PC-9 (cell line): ENCODE data around the gene ADAMTS12. TPM values are rescaled to one million over a fixed set of nuclear protein-coding genes. Genes with fewer than 3 reads are reported as not detected.

ENCODE experiments used
- BruUV-seq: library from RNA; stranded (reverse); fragments of 400-500 nt; replicated peaks from 2 replicates; lab custom pipeline; 2021; lab: Mats Ljungman, UMichigan
- CTCF ChIA-PET: fragments of 300-600 bp; sonication (Branson Sonifier 250); formaldehyde crosslinking; loops from one replicate; lab custom pipeline; 2022; ENCODE audit warnings: antibody characterized with exemption; lab: Charles Lee
- POLR2A ChIA-PET: fragments of 300-600 bp; sonication (Branson Sonifier 250); formaldehyde crosslinking; loops from one replicate; lab custom pipeline; 2022; ENCODE audit warnings: antibody characterized with exemption; ENCODE audit not compliant: unreplicated experiment; lab: Charles Lee
- DNase-seq, 2 experiments: peaks; one replicate each; pipeline versions ENCODE4 v3.0.0 to v3.0.0-alpha.2; 2015 to 2022; ENCODE audit warnings: mixed read lengths in 1 of 2
- H2AFZ ChIP-seq: fragments of 200-600 bp; sonication (generic); 2 replicates; pipeline ENCODE4 v1.8.1; 2017; ENCODE audit warnings: antibody characterized with exemption
- H3F3A ChIP-seq: fragments of 200-600 bp; sonication (generic); 2 replicates; pipeline ENCODE4 v1.8.1; 2017; ENCODE audit warnings: antibody characterized with exemption, mild to moderate bottlenecking, low read depth; ENCODE audit not compliant: insufficient read depth
- H3K27ac ChIP-seq: fragments of 200-600 bp; sonication (generic); 2 replicates; pipeline ENCODE4 v1.6.1; 2016; ENCODE audit warnings: mixed run types
- H3K27me3 ChIP-seq: fragments of 200-600 bp; sonication (generic); 2 replicates; pipeline ENCODE4 v1.6.1; 2016; ENCODE audit warnings: low read depth, mixed run types; ENCODE audit not compliant: insufficient read depth
- H3K36me3 ChIP-seq: fragments of 200-600 bp; sonication (generic); 2 replicates; pipeline ENCODE4 v1.6.1; 2016; ENCODE audit warnings: low read depth, mixed run types
- H3K4me1 ChIP-seq: fragments of 200-600 bp; sonication (generic); replicated peaks from 2 replicates; pipeline ENCODE4 v1.6.1; 2016; ENCODE audit warnings: mixed run types; ENCODE audit not compliant: insufficient read depth
- H3K4me2 ChIP-seq: fragments of 200-600 bp; sonication (generic); 2 replicates; pipeline ENCODE4 v1.6.1; 2017; ENCODE audit warnings: mixed run types
- H3K4me3 ChIP-seq: fragments of 200-600 bp; sonication (generic); 2 replicates; pipeline ENCODE4 v1.6.1; 2016; ENCODE audit warnings: mixed run types
- H3K79me2 ChIP-seq: fragments of 200-600 bp; sonication (generic); 2 replicates; pipeline ENCODE4 v1.6.1; 2017; ENCODE audit warnings: low read depth, mixed run types
- H3K9me2 ChIP-seq: fragments of 200-600 bp; sonication (generic); 2 replicates; pipeline ENCODE4 v1.8.1; 2017; ENCODE audit warnings: mild to moderate bottlenecking; ENCODE audit not compliant: insufficient read depth
- H3K9me3 ChIP-seq: fragments of 200-600 bp; sonication (generic); 2 replicates; pipeline ENCODE4 v1.8.1; 2016; ENCODE audit warnings: low read depth; ENCODE audit not compliant: insufficient read depth
- H4K20me1 ChIP-seq: fragments of 200-600 bp; sonication (generic); 2 replicates; pipeline ENCODE4 v1.8.1; 2017; ENCODE audit not compliant: insufficient read depth
- EZH2 ChIP-seq: fragments of 200-600 bp; sonication (generic); IDR thresholded peaks from 2 replicates; pipeline ENCODE4 v1.8.0; 2017; ENCODE audit warnings: antibody characterized with exemption, low read depth
- intact Hi-C: fragments of 100-400 bp; cut with micrococcal nuclease; formaldehyde crosslinking; loops from one replicate; pipeline ENCODE4 v1.10.0; 2022; ENCODE audit not compliant: unreplicated experiment
- total RNA-seq: library from RNA; stranded (reverse); gene quantifications from 2 replicates; pipeline ENCODE4 v1.2.3, GENCODE V29; 2021
- TF ChIP-seq, protein P1 (sequence below): fragments of 200-600 bp; sonication (generic); conservative IDR thresholded peaks from 2 replicates; pipeline ENCODE4 v1.6.1; 2017; ENCODE audit warnings: mixed run types, antibody characterized with exemption, mild to moderate bottlenecking, moderate library complexity

ADAMTS12 gene
- total RNA-seq, 1 experiment from 2014 or later: 103 TPM

DNA sequence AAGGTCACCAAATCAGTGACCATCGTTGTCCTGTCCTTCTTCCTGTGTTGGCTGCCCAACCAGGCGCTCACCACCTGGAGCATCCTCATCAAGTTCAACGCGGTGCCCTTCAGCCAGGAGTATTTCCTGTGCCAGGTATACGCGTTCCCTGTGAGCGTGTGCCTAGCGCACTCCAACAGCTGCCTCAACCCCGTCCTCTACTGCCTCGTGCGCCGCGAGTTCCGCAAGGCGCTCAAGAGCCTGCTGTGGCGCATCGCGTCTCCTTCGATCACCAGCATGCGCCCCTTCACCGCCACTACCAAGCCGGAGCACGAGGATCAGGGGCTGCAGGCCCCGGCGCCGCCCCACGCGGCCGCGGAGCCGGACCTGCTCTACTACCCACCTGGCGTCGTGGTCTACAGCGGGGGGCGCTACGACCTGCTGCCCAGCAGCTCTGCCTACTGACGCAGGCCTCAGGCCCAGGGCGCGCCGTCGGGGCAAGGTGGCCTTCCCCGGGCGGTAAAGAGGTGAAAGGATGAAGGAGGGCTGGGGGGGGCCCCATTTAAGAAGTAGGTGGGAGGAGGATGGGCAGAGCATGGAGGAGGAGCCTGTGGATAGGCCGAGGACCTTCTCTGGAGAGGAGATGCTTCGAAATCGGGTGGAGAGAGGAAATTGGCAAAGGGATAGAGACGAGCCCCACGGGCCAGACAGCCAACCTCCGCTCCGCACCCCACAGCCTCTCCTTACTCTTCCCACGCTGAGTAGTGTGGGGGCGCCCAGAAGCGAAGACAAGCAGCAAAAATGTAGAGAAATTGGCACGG is 46.1 kb upstream of the ADAMTS12 start:
- Histone ChIP-seq H3K9me3 (peaks cover 5% of the 10 kb centered on the region; the same call in 1 of the 2 replicates), H4K20me1 (no peaks in the 10 kb centered on the region), H3K27me3 (no peaks in the 10 kb centered on the region), H3K79me2 (no peaks in the 10 kb centered on the region), H3K9me2 (no peaks in the 10 kb centered on the region), H3K27ac (no peak overlapping the region), H3K4me2 (no peak overlapping the region), H3K4me3 (no peak overlapping the region), H3K4me1 (peaks cover 14% of the 10 kb centered on the region), H3F3A (peaks cover 5% of the 10 kb centered on the region), H2AFZ (no peak overlapping the region), H3K36me3 (no peaks in the 10 kb centered on the region)
- no peak for DNase-seq
- no TSS peak for BruUV-seq
- CTCF ChIA-PET: interaction anchor here (0.6 kb wide), 1 partner anchor 469 kb away, joined by 9 read pairs; no protein-coding TSS in a partner anchor
- no peak for TF ChIP-seq EZH2
- TF ChIP-seq, protein P1, sequence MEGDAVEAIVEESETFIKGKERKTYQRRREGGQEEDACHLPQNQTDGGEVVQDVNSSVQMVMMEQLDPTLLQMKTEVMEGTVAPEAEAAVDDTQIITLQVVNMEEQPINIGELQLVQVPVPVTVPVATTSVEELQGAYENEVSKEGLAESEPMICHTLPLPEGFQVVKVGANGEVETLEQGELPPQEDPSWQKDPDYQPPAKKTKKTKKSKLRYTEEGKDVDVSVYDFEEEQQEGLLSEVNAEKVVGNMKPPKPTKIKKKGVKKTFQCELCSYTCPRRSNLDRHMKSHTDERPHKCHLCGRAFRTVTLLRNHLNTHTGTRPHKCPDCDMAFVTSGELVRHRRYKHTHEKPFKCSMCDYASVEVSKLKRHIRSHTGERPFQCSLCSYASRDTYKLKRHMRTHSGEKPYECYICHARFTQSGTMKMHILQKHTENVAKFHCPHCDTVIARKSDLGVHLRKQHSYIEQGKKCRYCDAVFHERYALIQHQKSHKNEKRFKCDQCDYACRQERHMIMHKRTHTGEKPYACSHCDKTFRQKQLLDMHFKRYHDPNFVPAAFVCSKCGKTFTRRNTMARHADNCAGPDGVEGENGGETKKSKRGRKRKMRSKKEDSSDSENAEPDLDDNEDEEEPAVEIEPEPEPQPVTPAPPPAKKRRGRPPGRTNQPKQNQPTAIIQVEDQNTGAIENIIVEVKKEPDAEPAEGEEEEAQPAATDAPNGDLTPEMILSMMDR: no peak
- POLR2A ChIA-PET: no interaction called here
- intact Hi-C loops: loop anchor here (10.0 kb wide), 2 partner anchors 203 to 383 kb away; no protein-coding TSS in a partner anchor

DNA sequence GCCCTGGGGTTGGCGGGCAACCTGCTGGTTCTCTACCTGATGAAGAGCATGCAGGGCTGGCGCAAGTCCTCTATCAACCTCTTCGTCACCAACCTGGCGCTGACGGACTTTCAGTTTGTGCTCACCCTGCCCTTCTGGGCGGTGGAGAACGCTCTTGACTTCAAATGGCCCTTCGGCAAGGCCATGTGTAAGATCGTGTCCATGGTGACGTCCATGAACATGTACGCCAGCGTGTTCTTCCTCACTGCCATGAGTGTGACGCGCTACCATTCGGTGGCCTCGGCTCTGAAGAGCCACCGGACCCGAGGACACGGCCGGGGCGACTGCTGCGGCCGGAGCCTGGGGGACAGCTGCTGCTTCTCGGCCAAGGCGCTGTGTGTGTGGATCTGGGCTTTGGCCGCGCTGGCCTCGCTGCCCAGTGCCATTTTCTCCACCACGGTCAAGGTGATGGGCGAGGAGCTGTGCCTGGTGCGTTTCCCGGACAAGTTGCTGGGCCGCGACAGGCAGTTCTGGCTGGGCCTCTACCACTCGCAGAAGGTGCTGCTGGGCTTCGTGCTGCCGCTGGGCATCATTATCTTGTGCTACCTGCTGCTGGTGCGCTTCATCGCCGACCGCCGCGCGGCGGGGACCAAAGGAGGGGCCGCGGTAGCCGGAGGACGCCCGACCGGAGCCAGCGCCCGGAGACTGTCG is 45.4 kb upstream of the ADAMTS12 start:
- ChIA-PET POLR2A (no interaction called here), CTCF (no interaction called here)
- no peak overlapping the region for H3K4me3 ChIP-seq
- no peak for TF ChIP-seq EZH2
- TF ChIP-seq, protein P1: no peak
- DNase-seq: no peak
- H3K79me2 ChIP-seq: no peaks in the 10 kb centered on the region
- no TSS peak for BruUV-seq
- H3K9me2 ChIP-seq: no peaks in the 10 kb centered on the region
- H3K4me1 ChIP-seq: peaks cover 14% of the 10 kb centered on the region
- no peaks in the 10 kb centered on the region for H4K20me1 ChIP-seq
- H2AFZ ChIP-seq: no peak overlapping the region
- peaks cover 6% of the 10 kb centered on the region; the same call in 1 of the 2 replicates for H3K9me3 ChIP-seq
- H3K36me3 ChIP-seq: no peaks in the 10 kb centered on the region
- intact Hi-C loops: loop anchor here (10.0 kb wide), 2 partner anchors 202 to 382 kb away; no protein-coding TSS in a partner anchor
- peaks cover 5% of the 10 kb centered on the region for H3F3A ChIP-seq
- no peaks in the 10 kb centered on the region for H3K27me3 ChIP-seq
- H3K4me2 ChIP-seq: no peak overlapping the region
- no peak overlapping the region for H3K27ac ChIP-seq

DNA sequence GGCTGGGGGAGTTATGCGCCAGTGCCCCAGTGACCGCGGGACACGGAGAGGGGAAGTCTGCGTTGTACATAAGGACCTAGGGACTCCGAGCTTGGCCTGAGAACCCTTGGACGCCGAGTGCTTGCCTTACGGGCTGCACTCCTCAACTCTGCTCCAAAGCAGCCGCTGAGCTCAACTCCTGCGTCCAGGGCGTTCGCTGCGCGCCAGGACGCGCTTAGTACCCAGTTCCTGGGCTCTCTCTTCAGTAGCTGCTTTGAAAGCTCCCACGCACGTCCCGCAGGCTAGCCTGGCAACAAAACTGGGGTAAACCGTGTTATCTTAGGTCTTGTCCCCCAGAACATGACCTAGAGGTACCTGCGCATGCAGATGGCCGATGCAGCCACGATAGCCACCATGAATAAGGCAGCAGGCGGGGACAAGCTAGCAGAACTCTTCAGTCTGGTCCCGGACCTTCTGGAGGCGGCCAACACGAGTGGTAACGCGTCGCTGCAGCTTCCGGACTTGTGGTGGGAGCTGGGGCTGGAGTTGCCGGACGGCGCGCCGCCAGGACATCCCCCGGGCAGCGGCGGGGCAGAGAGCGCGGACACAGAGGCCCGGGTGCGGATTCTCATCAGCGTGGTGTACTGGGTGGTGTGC is 44.7 kb upstream of the ADAMTS12 start, which contains the start of gene RXFP3:
Gene RXFP3 (plus strand): TSS at position 6 of the 636 bp plus-strand sequence. CDS start 355 bp downstream, at position 361.
- no peak for TF ChIP-seq EZH2
- TF ChIP-seq, protein P1: no peak
- peaks cover 5% of the 10 kb centered on the region for H3F3A ChIP-seq
- ChIA-PET CTCF (no interaction called here), POLR2A (no interaction called here)
- intact Hi-C loops: loop anchor here (10.0 kb wide), 2 partner anchors 202 to 382 kb away; no protein-coding TSS in a partner anchor
- H3K27me3 ChIP-seq: no peaks in the 10 kb centered on the region
- H3K4me2 ChIP-seq: no peak within 1 kb of the TSS
- BruUV-seq: no TSS peak
- H3K27ac ChIP-seq: no peak within 1 kb of the TSS
- no peak within 1 kb of the TSS for H3K4me3 ChIP-seq
- no peaks in the 10 kb centered on the region for H4K20me1 ChIP-seq
- H3K36me3 ChIP-seq: no peaks in the 10 kb centered on the region
- peaks cover 14% of the 10 kb centered on the region for H3K4me1 ChIP-seq
- no peak within 1 kb of the TSS for H2AFZ ChIP-seq
- peaks cover 11% of the 10 kb centered on the region; the same call in 1 of the 2 replicates for H3K9me3 ChIP-seq
- H3K9me2 ChIP-seq: no peaks in the 10 kb centered on the region
- no peaks in the 10 kb centered on the region for H3K79me2 ChIP-seq
- DNase-seq: no peak
